D721Med (cell line): ENCODE measurements around the gene LDLRAD4.

Experiments used
- DNase-seq: peaks from one replicate; pipeline ENCODE4 v3.0.0; 2011; ENCODE audit warnings: low spot score; ENCODE audit not compliant: insufficient read length
- FAIRE-seq: peaks from 2 replicates; lab custom pipeline; 2011; peaks lifted over from hg19 to GRCh38; lab: Jason Lieb, UNC
- CTCF ChIP-seq: IDR thresholded peaks from 2 replicates; pipeline ENCODE4 v1.5.1; 2012; ENCODE audit warnings: mild to moderate bottlenecking, control low read depth; ENCODE audit not compliant: insufficient read depth; ENCODE audit errors: missing control alignments

LDLRAD4 gene

GRCh38 chr18:13538630-13539029 is 320.1 kb downstream of the LDLRAD4 start:
- no peak for TF ChIP-seq CTCF
- FAIRE-seq (no peak), DNase-seq (no peak)

- TF ChIP-seq CTCF, result no peak
- FAIRE-seq (no peak), DNase-seq (no peak)
These were observed 320.5 kb downstream of the LDLRAD4 start for GRCh38 chr18:13539050-13539449.

- TF ChIP-seq CTCF, result no peak
- FAIRE-seq (no peak), DNase-seq (no peak)
These were observed 321.4 kb downstream of the LDLRAD4 start for GRCh38 chr18:13539843-13540476.

- FAIRE-seq (no peak), DNase-seq (no peak)
- no peak for TF ChIP-seq CTCF
These were observed 322.1 kb downstream of the LDLRAD4 start for GRCh38 chr18:13540477-13541182.

DNA sequence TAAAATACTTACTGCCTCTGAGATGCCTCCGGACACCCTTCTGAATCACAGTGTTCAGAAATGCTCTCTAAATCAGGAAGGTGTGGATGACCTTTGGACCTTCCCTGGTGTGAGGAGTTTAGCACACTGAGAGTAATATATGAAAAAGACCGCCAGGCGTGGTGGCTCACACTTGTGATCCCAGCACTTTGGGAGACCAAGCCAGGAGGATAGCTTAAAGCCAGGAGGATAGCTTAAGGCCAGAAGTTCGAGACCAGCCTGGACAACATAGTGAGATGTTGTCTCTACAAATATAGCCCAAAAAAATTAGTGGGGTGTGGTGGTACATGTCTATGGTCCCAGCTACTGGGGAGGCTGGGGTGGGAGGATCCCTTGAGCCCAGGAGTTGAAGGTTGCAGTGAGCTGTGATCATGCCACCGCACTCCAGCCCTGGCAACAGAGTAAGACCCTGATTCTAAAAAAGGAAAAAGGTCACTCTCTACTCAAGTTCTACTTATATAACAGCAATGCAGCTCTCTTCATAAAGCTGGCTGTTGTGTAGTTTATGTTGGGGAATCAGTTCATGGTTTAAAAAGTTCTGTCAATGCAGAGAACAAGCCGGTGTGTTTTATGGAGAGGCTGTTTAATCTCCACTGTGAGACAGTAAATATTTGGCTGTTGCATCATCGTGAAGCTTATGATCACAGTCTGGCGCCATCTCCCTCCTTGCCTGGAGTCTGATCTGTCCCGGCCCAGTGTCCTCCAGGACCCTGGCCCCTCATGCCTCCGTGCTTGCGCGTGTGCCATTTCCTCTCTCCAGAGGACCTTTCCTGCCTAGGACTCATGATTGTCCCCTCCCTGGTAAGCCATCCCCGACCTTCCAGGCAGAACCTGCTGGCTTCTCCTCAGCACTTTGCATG is 323.3 kb downstream of the LDLRAD4 start:
- DNase-seq, result no peak
- TF ChIP-seq CTCF, result no peak
- no peak for FAIRE-seq

- no peak for FAIRE-seq
- no peak for TF ChIP-seq CTCF
- DNase-seq, result no peak
These were observed 323.9 kb downstream of the LDLRAD4 start for GRCh38 chr18:13542520-13542847.
